HepG2 (cell line): ENCODE results near the gene SESN1. TPM values are rescaled to one million over a fixed set of nuclear protein-coding genes. Genes with fewer than 3 reads are reported as not detected.

Source experiments
- GABPB1 ChIP-seq: IDR thresholded peaks from 2 replicates; pipeline ENCODE4 v1.6.1; 2016; ENCODE audit warnings: mild to moderate bottlenecking, missing genetic modification reagents, moderate library complexity, missing compliant biosample characterization
- RBFOX2 ChIP-seq: fragments of 200-400 bp; formaldehyde crosslinking; IDR thresholded peaks from 2 replicates; pipeline ENCODE4 v1.6.1; 2017; ENCODE audit warnings: low read depth, mild to moderate bottlenecking, low read length
- ZMAT3 ChIP-seq: sonication (generic); formaldehyde crosslinking; conservative IDR thresholded peaks from 2 replicates; pipeline ENCODE4 v1.7.0; 2021; ENCODE audit warnings: missing genetic modification reagents
- ZNF577 ChIP-seq: sonication (generic); formaldehyde crosslinking; IDR thresholded peaks from 2 replicates; pipeline ENCODE4 v1.4.0; 2020; ENCODE audit warnings: mild to moderate bottlenecking, low read depth, missing genetic modification reagents, borderline replicate concordance
- polyA plus RNA-seq, 8 experiments: library from polyadenylated mRNA; depleted of rRNA in 3 of 8; stranded (reverse) in 7 of 8; unstranded in 1 of 8; fragments of >200 nt; fragmentation: Illumina TruSeq in 4 of 8; extraction: Trizol in 4 of 8; gene quantifications; 2 replicates each; pipeline versions ENCODE4 v1.2.1 to v1.2.3, GENCODE V29; 2011 to 2016; ENCODE audit warnings: low read depth in 4 of 8, missing spikeins in 1 of 8, mixed read lengths in 1 of 8; ENCODE audit not compliant: insufficient read depth in 1 of 8
- total RNA-seq, 5 experiments: library from RNA; depleted of rRNA; stranded (reverse); fragments of >200 nt; fragmentation: Illumina TruSeq; extraction: Trizol; gene quantifications; 2 replicates each; pipeline ENCODE4 v1.2.3, GENCODE V29; 2016; ENCODE audit warnings: low read depth in 1 of 5
- TF ChIP-seq, protein P1 (sequence below): sonication (generic); formaldehyde crosslinking; conservative IDR thresholded peaks from 2 replicates; pipeline ENCODE4 v1.4.0; 2020; ENCODE audit warnings: missing genetic modification reagents
- TF ChIP-seq, protein P2 (sequence below): sonication (generic); formaldehyde crosslinking; IDR thresholded peaks from 2 replicates; pipeline ENCODE4 v1.4.0; 2020; ENCODE audit warnings: missing genetic modification reagents
- TF ChIP-seq, protein P3 (sequence below): sonication (generic); formaldehyde crosslinking; conservative IDR thresholded peaks from 2 replicates; pipeline ENCODE4 v1.8.1; 2023; ENCODE audit warnings: missing genetic modification reagents
- TF ChIP-seq, protein P4 (sequence below): sonication (generic); formaldehyde crosslinking; IDR thresholded peaks from 2 replicates; pipeline ENCODE4 v1.4.0; 2020; ENCODE audit warnings: missing genetic modification reagents, mild to moderate bottlenecking, borderline replicate concordance
- TF ChIP-seq, protein P5 (sequence below): IDR thresholded peaks from 2 replicates; pipeline ENCODE4 v1.6.1; 2016; ENCODE audit warnings: missing compliant biosample characterization, missing genetic modification reagents, borderline replicate concordance
- TF ChIP-seq, protein P6 (sequence below): sonication (generic); formaldehyde crosslinking; IDR thresholded peaks from 2 replicates; pipeline ENCODE4 v1.8.0; 2022; ENCODE audit warnings: mild to moderate bottlenecking, missing genetic modification reagents, moderate library complexity

Gene SESN1
- total and polyA plus RNA-seq, 2 of the 13 experiments (the other 11 are each of a cell fraction or from before 2014, with no cell fraction given), result 24.9 to 44.7 TPM

DNA sequence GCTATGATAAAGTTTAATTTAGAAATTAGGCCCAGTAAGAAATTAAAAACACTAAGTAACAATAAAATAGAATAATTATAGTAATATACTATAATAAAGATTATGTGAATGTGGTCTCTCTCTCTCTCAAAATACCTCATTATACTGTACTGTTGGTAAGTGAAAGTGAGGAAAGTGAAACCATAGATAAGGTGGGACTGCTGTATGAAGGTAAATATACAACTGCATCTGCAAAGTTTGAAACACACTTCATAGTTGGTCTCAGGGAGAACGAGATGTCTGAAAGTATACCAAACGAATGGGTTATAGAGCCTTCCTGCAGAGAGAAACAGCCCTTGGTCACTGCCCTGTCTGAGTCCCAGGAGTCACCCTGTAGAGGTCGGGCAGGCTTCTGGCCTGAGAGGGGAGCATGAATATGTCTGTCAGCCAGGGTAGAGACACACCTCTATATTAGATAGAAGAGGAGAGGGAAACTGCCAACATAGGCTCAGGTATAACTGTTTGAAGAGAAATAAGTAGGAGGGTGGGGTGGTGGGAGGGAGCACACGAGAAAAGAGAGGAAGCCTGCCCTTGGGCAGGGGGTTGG lies 31.8 kb downstream of the SESN1 start (continued):
- TF ChIP-seq, protein P1, sequence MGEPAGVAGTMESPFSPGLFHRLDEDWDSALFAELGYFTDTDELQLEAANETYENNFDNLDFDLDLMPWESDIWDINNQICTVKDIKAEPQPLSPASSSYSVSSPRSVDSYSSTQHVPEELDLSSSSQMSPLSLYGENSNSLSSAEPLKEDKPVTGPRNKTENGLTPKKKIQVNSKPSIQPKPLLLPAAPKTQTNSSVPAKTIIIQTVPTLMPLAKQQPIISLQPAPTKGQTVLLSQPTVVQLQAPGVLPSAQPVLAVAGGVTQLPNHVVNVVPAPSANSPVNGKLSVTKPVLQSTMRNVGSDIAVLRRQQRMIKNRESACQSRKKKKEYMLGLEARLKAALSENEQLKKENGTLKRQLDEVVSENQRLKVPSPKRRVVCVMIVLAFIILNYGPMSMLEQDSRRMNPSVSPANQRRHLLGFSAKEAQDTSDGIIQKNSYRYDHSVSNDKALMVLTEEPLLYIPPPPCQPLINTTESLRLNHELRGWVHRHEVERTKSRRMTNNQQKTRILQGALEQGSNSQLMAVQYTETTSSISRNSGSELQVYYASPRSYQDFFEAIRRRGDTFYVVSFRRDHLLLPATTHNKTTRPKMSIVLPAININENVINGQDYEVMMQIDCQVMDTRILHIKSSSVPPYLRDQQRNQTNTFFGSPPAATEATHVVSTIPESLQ (CRISPR knock-in tag), result no peak
- TF ChIP-seq, protein P2, sequence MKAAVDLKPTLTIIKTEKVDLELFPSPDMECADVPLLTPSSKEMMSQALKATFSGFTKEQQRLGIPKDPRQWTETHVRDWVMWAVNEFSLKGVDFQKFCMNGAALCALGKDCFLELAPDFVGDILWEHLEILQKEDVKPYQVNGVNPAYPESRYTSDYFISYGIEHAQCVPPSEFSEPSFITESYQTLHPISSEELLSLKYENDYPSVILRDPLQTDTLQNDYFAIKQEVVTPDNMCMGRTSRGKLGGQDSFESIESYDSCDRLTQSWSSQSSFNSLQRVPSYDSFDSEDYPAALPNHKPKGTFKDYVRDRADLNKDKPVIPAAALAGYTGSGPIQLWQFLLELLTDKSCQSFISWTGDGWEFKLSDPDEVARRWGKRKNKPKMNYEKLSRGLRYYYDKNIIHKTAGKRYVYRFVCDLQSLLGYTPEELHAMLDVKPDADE, result no peak
- TF ChIP-seq RBFOX2 (no peak), ZMAT3 (CRISPR knock-in tag) (no peak), ZNF577 (no peak), GABPB1 (CRISPR knock-in tag) (no peak)
- TF ChIP-seq, protein P3, sequence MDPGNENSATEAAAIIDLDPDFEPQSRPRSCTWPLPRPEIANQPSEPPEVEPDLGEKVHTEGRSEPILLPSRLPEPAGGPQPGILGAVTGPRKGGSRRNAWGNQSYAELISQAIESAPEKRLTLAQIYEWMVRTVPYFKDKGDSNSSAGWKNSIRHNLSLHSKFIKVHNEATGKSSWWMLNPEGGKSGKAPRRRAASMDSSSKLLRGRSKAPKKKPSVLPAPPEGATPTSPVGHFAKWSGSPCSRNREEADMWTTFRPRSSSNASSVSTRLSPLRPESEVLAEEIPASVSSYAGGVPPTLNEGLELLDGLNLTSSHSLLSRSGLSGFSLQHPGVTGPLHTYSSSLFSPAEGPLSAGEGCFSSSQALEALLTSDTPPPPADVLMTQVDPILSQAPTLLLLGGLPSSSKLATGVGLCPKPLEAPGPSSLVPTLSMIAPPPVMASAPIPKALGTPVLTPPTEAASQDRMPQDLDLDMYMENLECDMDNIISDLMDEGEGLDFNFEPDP (CRISPR knock-in tag), result no peak
- TF ChIP-seq, protein P4, sequence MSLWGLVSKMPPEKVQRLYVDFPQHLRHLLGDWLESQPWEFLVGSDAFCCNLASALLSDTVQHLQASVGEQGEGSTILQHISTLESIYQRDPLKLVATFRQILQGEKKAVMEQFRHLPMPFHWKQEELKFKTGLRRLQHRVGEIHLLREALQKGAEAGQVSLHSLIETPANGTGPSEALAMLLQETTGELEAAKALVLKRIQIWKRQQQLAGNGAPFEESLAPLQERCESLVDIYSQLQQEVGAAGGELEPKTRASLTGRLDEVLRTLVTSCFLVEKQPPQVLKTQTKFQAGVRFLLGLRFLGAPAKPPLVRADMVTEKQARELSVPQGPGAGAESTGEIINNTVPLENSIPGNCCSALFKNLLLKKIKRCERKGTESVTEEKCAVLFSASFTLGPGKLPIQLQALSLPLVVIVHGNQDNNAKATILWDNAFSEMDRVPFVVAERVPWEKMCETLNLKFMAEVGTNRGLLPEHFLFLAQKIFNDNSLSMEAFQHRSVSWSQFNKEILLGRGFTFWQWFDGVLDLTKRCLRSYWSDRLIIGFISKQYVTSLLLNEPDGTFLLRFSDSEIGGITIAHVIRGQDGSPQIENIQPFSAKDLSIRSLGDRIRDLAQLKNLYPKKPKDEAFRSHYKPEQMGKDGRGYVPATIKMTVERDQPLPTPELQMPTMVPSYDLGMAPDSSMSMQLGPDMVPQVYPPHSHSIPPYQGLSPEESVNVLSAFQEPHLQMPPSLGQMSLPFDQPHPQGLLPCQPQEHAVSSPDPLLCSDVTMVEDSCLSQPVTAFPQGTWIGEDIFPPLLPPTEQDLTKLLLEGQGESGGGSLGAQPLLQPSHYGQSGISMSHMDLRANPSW (CRISPR knock-in tag), result no peak
- TF ChIP-seq, protein P5, sequence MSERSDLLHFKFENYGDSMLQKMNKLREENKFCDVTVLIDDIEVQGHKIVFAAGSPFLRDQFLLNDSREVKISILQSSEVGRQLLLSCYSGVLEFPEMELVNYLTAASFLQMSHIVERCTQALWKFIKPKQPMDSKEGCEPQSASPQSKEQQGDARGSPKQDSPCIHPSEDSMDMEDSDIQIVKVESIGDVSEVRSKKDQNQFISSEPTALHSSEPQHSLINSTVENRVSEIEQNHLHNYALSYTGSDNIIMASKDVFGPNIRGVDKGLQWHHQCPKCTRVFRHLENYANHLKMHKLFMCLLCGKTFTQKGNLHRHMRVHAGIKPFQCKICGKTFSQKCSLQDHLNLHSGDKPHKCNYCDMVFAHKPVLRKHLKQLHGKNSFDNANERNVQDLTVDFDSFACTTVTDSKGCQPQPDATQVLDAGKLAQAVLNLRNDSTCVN (CRISPR knock-in tag), result no peak
- TF ChIP-seq, protein P6, sequence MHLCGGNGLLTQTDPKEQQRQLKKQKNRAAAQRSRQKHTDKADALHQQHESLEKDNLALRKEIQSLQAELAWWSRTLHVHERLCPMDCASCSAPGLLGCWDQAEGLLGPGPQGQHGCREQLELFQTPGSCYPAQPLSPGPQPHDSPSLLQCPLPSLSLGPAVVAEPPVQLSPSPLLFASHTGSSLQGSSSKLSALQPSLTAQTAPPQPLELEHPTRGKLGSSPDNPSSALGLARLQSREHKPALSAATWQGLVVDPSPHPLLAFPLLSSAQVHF (CRISPR knock-in tag), result no peak
